Keratinocyte (primary cell): ENCODE measurements around the gene SERPINA1. TPM values are rescaled to one million over a fixed set of nuclear protein-coding genes. Genes with fewer than 3 reads are reported as not detected.

Source experiments
- DNase-seq: peaks from one replicate; pipeline ENCODE4 v3.0.0-alpha.2; 2011; ENCODE audit warnings: low read depth, missing footprints, low spot score
- FAIRE-seq: peaks from 2 replicates; lab custom pipeline; 2011; peaks lifted over from hg19 to GRCh38; lab: Jason Lieb, UNC
- H2AFZ ChIP-seq: 2 replicates; pipeline ENCODE4 v1.6.0; 2012; ENCODE audit warnings: low read length, control low read depth, inconsistent platforms; ENCODE audit not compliant: control insufficient read depth
- H3K27ac ChIP-seq: 2 replicates; pipeline ENCODE4 v1.5.1; 2011; ENCODE audit warnings: low read length; ENCODE audit not compliant: control insufficient read depth, insufficient read depth
- H3K27me3 ChIP-seq: 3 replicates; pipeline ENCODE4 v1.6.0; 2011; ENCODE audit warnings: low read length; ENCODE audit not compliant: control insufficient read depth, insufficient read depth; ENCODE audit errors: extremely low read depth
- H3K36me3 ChIP-seq, 2 experiments: 2 replicates in 1 of 2; 3 replicates in 1 of 2; pipeline ENCODE4 v1.5.1; 2011; ENCODE audit warnings: low read length in 2 of 2, mild to moderate bottlenecking in 1 of 2; ENCODE audit not compliant: control insufficient read depth in 2 of 2, insufficient read depth in 2 of 2; ENCODE audit errors: extremely low read depth in 1 of 2
- H3K4me1 ChIP-seq: 3 replicates; pipeline ENCODE4 v1.5.1; 2011; ENCODE audit warnings: low read length; ENCODE audit not compliant: control insufficient read depth, insufficient read depth; ENCODE audit errors: extremely low read depth
- H3K4me2 ChIP-seq: 3 replicates; pipeline ENCODE4 v1.6.0; 2011; ENCODE audit warnings: low read depth, low read length; ENCODE audit not compliant: control insufficient read depth, insufficient read depth; ENCODE audit errors: extremely low read depth
- H3K4me3 ChIP-seq, 3 experiments: fragments of 200-600 bp in 1 of 3; sonication (generic) in 1 of 3; 2 replicates in 2 of 3; 3 replicates in 1 of 3; pipeline ENCODE4 v1.5.1; 2011 to 2016; ENCODE audit warnings: low read length in 3 of 3, mild to moderate bottlenecking in 3 of 3, control low read depth in 2 of 3, inconsistent platforms in 1 of 3, low read depth in 1 of 3, mixed read lengths in 1 of 3, mixed run types in 1 of 3, moderate library complexity in 1 of 3; ENCODE audit not compliant: control insufficient read depth in 2 of 3, insufficient read depth in 2 of 3; ENCODE audit errors: extremely low read depth in 1 of 3
- H3K79me2 ChIP-seq: 2 replicates; pipeline ENCODE4 v1.6.0; 2012; ENCODE audit warnings: low read length; ENCODE audit not compliant: control insufficient read depth, insufficient read depth
- H3K9ac ChIP-seq: 3 replicates; pipeline ENCODE4 v1.6.0; 2011; ENCODE audit warnings: low read length; ENCODE audit not compliant: control insufficient read depth, insufficient read depth; ENCODE audit errors: extremely low read depth
- H3K9me1 ChIP-seq: 3 replicates; pipeline ENCODE4 v1.6.0; 2011; ENCODE audit warnings: low read length; ENCODE audit not compliant: control insufficient read depth, insufficient read depth; ENCODE audit errors: extremely low read depth
- H3K9me3 ChIP-seq: 2 replicates; pipeline ENCODE4 v1.5.1; 2012; ENCODE audit warnings: low read depth, low read length; ENCODE audit not compliant: control insufficient read depth
- H4K20me1 ChIP-seq: 3 replicates; pipeline ENCODE4 v1.6.0; 2011; ENCODE audit warnings: low read length; ENCODE audit not compliant: control insufficient read depth, insufficient read depth; ENCODE audit errors: extremely low read depth
- CTCF ChIP-seq, 3 experiments: IDR thresholded peaks in 1 of 3; conservative IDR thresholded peaks in 1 of 3; optimal IDR thresholded peaks in 1 of 3; 2 replicates in 2 of 3; 3 replicates in 1 of 3; pipeline versions ENCODE3 to v1.5.1; 2011; ENCODE audit warnings: low read length in 3 of 3, mild to moderate bottlenecking in 3 of 3, moderate library complexity in 2 of 3, control low read depth in 1 of 3, inconsistent platforms in 1 of 3; ENCODE audit not compliant: insufficient read depth in 2 of 3; ENCODE audit errors: extremely low read depth in 1 of 3
- EZH2 ChIP-seq: IDR thresholded peaks from one replicate; pipeline ENCODE4 v1.6.1; 2012; ENCODE audit warnings: inconsistent platforms, mild to moderate bottlenecking, low read length, moderate library complexity
- dilution Hi-C: fragments of 300-500 bp; cut with MboI; formaldehyde crosslinking; loops from one replicate; pipeline ENCODE4 v1.7.0; 2020; ENCODE audit warnings: low sequenced_read_pairs; ENCODE audit not compliant: extremely low pct_ligation_motif_present
- polyA plus RNA-seq, 5 experiments: library from polyadenylated mRNA; depleted of rRNA in 3 of 5; stranded (reverse) in 3 of 5; stranded (forward) in 1 of 5; unstranded in 1 of 5; fragments of >200 nt; gene quantifications; 1 replicate in 1 of 5; 2 replicates in 3 of 5; 3 replicates in 1 of 5; pipeline versions ENCODE4 v1.2.1 to v1.2.3, GENCODE V29; 2011 to 2012; ENCODE audit warnings: missing spikeins in 2 of 5, low read depth in 1 of 5, low replicate concordance in 1 of 5

SERPINA1 gene
- polyA plus RNA-seq, 1 donor (not counting 4 experiments of a cell fraction or from before 2014, with no cell fraction given): 0.71 TPM

GRCh38 chr14:94401083-94401482 is 12.7 kb upstream of the SERPINA1 start:
- H4K20me1 ChIP-seq: no peaks in the 10 kb centered on the region
- no peak overlapping the region for H2AFZ ChIP-seq
- H3K36me3 ChIP-seq: no peaks in the 10 kb centered on the region
- peak overlapping the region; percentile 17 for H3K27ac ChIP-seq
- H3K9ac ChIP-seq: no peak overlapping the region
- H3K79me2 ChIP-seq: no peaks in the 10 kb centered on the region
- H3K9me1 ChIP-seq: no peaks in the 10 kb centered on the region
- no peak overlapping the region for H3K4me3 ChIP-seq
- FAIRE-seq (peak; percentile 79), DNase-seq (no peak)
- TF ChIP-seq CTCF (optimal IDR thresholded peaks at IDR 0.05 in 1 of 3, IDR thresholded peaks at IDR 0.05 in 1 of 3, conservative IDR thresholded peaks at IDR 0.05 in 1 of 3; ENCODE audit: extremely low read depth in 1 of 3, insufficient read depth in 2 of 3, low read length in 3 of 3): no peak
- no peak for TF ChIP-seq EZH2
- H3K4me1 ChIP-seq: peaks cover 17% of the 10 kb centered on the region
- no peaks in the 10 kb centered on the region for H3K27me3 ChIP-seq
- dilution Hi-C loops: no loop called here
- no peak overlapping the region for H3K4me2 ChIP-seq
- no peaks in the 10 kb centered on the region for H3K9me3 ChIP-seq

GRCh38 chr14:94400422-94400841 is 12.0 kb upstream of the SERPINA1 start:
- Histone ChIP-seq H3K9me3 (no peaks in the 10 kb centered on the region), H4K20me1 (no peaks in the 10 kb centered on the region), H3K36me3 (no peaks in the 10 kb centered on the region), H3K4me1 (peaks cover 17% of the 10 kb centered on the region), H3K27ac (no peak overlapping the region), H3K79me2 (no peaks in the 10 kb centered on the region), H3K27me3 (no peaks in the 10 kb centered on the region), H3K4me3 (no peak overlapping the region), H3K4me2 (no peak overlapping the region), H3K9me1 (no peaks in the 10 kb centered on the region), H3K9ac (no peak overlapping the region), H2AFZ (no peak overlapping the region)
- dilution Hi-C loops: no loop called here
- peak; percentile 56 for FAIRE-seq
- TF ChIP-seq CTCF (optimal IDR thresholded peaks at IDR 0.05 in 1 of 3, IDR thresholded peaks at IDR 0.05 in 1 of 3, conservative IDR thresholded peaks at IDR 0.05 in 1 of 3; ENCODE audit: extremely low read depth in 1 of 3, insufficient read depth in 2 of 3, low read length in 3 of 3): no peak
- TF ChIP-seq EZH2: no peak
- DNase-seq: no peak
